Fibroblast of lung (primary cell): ENCODE measurements around the gene PGAP3. TPM values are rescaled to one million over a fixed set of nuclear protein-coding genes. Genes with fewer than 3 reads are reported as not detected.

Experiments used
- DNase-seq, 2 donors: peaks; one replicate each; pipeline versions ENCODE4 v3.0.0 to v3.0.0-alpha.2; 2010; ENCODE audit warnings: low read depth in 2 of 2
- H2AFZ ChIP-seq: 2 replicates; pipeline ENCODE4 v1.5.1; 2012; ENCODE audit warnings: low read length, control low read depth, inconsistent platforms
- H3K27ac ChIP-seq: 2 replicates; pipeline ENCODE4 v1.5.1; 2011; ENCODE audit warnings: low read length, control low read depth; ENCODE audit not compliant: insufficient read depth
- H3K27me3 ChIP-seq: 2 replicates; pipeline ENCODE4 v1.5.1; 2011; ENCODE audit warnings: mild to moderate bottlenecking, low read length; ENCODE audit not compliant: control insufficient read depth, insufficient read depth
- H3K36me3 ChIP-seq: 2 replicates; pipeline ENCODE4 v1.5.1; 2011; ENCODE audit warnings: low read length; ENCODE audit not compliant: control insufficient read depth, insufficient read depth
- H3K4me1 ChIP-seq: 2 replicates; pipeline ENCODE4 v1.5.1; 2011; ENCODE audit warnings: low read length; ENCODE audit not compliant: control insufficient read depth, insufficient read depth; ENCODE audit errors: extremely low read depth
- H3K4me2 ChIP-seq: 2 replicates; pipeline ENCODE4 v1.5.1; 2011; ENCODE audit warnings: low read length, control low read depth; ENCODE audit not compliant: insufficient read depth; ENCODE audit errors: extremely low read depth
- H3K4me3 ChIP-seq, 4 experiments: fragments of 200-600 bp in 1 of 4; sonication (generic) in 1 of 4; replicated peaks in 1 of 4; 2 replicates each; pipeline ENCODE4 v1.5.1; 2011 to 2016; ENCODE audit warnings: low read length in 4 of 4, low read depth in 3 of 4, mild to moderate bottlenecking in 3 of 4, control low read depth in 2 of 4, inconsistent platforms in 1 of 4, mixed read lengths in 1 of 4; ENCODE audit not compliant: insufficient read depth in 1 of 4; ENCODE audit errors: control extremely low read depth in 1 of 4
- H3K79me2 ChIP-seq: 2 replicates; pipeline ENCODE4 v1.5.1; 2012; ENCODE audit warnings: mild to moderate bottlenecking, low read length, inconsistent platforms; ENCODE audit not compliant: control insufficient read depth, insufficient read depth
- H3K9ac ChIP-seq: 2 replicates; pipeline ENCODE4 v1.5.1; 2011; ENCODE audit warnings: mild to moderate bottlenecking, low read length, control low read depth; ENCODE audit not compliant: insufficient read depth
- H3K9me3 ChIP-seq: 2 replicates; pipeline ENCODE4 v1.5.1; 2012; ENCODE audit warnings: low read depth, low read length; ENCODE audit not compliant: control insufficient read depth, insufficient read depth
- H4K20me1 ChIP-seq: 2 replicates; pipeline ENCODE4 v1.5.1; 2011; ENCODE audit warnings: low read length; ENCODE audit not compliant: control insufficient read depth, insufficient read depth; ENCODE audit errors: extremely low read depth
- CTCF ChIP-seq, 2 donors: IDR thresholded peaks in 1 of 2; conservative IDR thresholded peaks in 1 of 2; 1 replicate in 1 of 2; 2 replicates in 1 of 2; pipeline ENCODE4 v1.5.1; 2011 to 2012; ENCODE audit warnings: low read length in 2 of 2, control low read depth in 1 of 2, inconsistent platforms in 1 of 2, low read depth in 1 of 2, mild to moderate bottlenecking in 1 of 2
- EZH2 ChIP-seq: IDR thresholded peaks from 2 replicates; pipeline ENCODE4 v1.5.1; 2012; ENCODE audit warnings: low read length, control low read depth, mild to moderate bottlenecking; ENCODE audit errors: missing control alignments
- polyA plus RNA-seq, 2 donors: library from polyadenylated mRNA; depleted of rRNA in 1 of 2; stranded (reverse) in 1 of 2; unstranded in 1 of 2; fragments of >200 nt; gene quantifications; 2 replicates each; pipeline ENCODE4 v1.2.1, GENCODE V29; 2011 to 2012; ENCODE audit warnings: missing spikeins in 1 of 2
- total RNA-seq: library from RNA; depleted of rRNA; stranded (reverse); fragments of >200 nt; gene quantifications from 2 replicates; pipeline ENCODE4 v1.2.1, GENCODE V29; 2014

Gene PGAP3
- total and polyA plus RNA-seq, 2 donors (not counting 1 experiment from before 2014, with no cell fraction given), result 7.9 to 8.8 TPM

- H2AFZ ChIP-seq, result peak overlapping the region; percentile 12
- no peak for TF ChIP-seq EZH2
- no peak for TF ChIP-seq CTCF (conservative IDR thresholded peaks at IDR 0.05 in 1 of 2, IDR thresholded peaks at IDR 0.05 in 1 of 2; ENCODE audit: low read depth in 1 of 2, low read length in 2 of 2)
- H3K4me2 ChIP-seq, result peak overlapping the region; percentile 68
- no peak overlapping the region for H3K9ac ChIP-seq
- no peaks in the 10 kb centered on the region for H3K27me3 ChIP-seq
- H3K27ac ChIP-seq, result no peak overlapping the region
- no peak for DNase-seq
- peaks cover 5% of the 10 kb centered on the region for H3K4me1 ChIP-seq
- H3K4me3 ChIP-seq, result peak overlapping the region in 3 of 4 experiments; percentile 16 to 88 (median 67)
- no peaks in the 10 kb centered on the region for H3K36me3 ChIP-seq
- no peaks in the 10 kb centered on the region for H3K79me2 ChIP-seq
- no peaks in the 10 kb centered on the region for H4K20me1 ChIP-seq
- H3K9me3 ChIP-seq, result no peaks in the 10 kb centered on the region
Measured at GRCh38 chr17:39687101-39687545, 734 bp downstream of the PGAP3 start.

GRCh38 chr17:39684369-39685192 is 3.3 kb downstream of the PGAP3 start:
- no peak for DNase-seq
- Histone ChIP-seq H3K9ac (no peak overlapping the region), H3K27ac (no peak overlapping the region), H3K4me2 (no peak overlapping the region), H2AFZ (no peak overlapping the region), H4K20me1 (no peaks in the 10 kb centered on the region), H3K79me2 (no peaks in the 10 kb centered on the region), H3K4me1 (peaks cover 5% of the 10 kb centered on the region), H3K27me3 (no peaks in the 10 kb centered on the region), H3K9me3 (no peaks in the 10 kb centered on the region), H3K36me3 (no peaks in the 10 kb centered on the region), H3K4me3 (no peak overlapping the region)
- no peak for TF ChIP-seq EZH2

GRCh38 chr17:39683295-39683939 is 4.4 kb downstream of the PGAP3 start:
- Histone ChIP-seq H3K27me3 (no peaks in the 10 kb centered on the region), H3K36me3 (no peaks in the 10 kb centered on the region), H3K27ac (no peak overlapping the region), H3K9ac (no peak overlapping the region), H2AFZ (no peak overlapping the region), H3K4me2 (no peak overlapping the region), H3K9me3 (no peaks in the 10 kb centered on the region), H4K20me1 (no peaks in the 10 kb centered on the region), H3K4me1 (peaks cover under 1% of the 10 kb centered on the region), H3K4me3 (no peak overlapping the region), H3K79me2 (no peaks in the 10 kb centered on the region)
- no peak for TF ChIP-seq EZH2
- TF ChIP-seq CTCF (conservative IDR thresholded peaks at IDR 0.05 in 1 of 2, IDR thresholded peaks at IDR 0.05 in 1 of 2; ENCODE audit: low read depth in 1 of 2, low read length in 2 of 2), result no peak
- no peak for DNase-seq
